NOMO-1 treated with DMSO at 0.1 percent for 48 hours (cell line): ENCODE results near the gene SOS1.

Experiments used
- DNase-seq: peaks from one replicate; lab custom pipeline; 2025; ENCODE audit not compliant: unreplicated experiment; lab: John Stamatoyannopoulos, UW

SOS1 gene

DNA sequence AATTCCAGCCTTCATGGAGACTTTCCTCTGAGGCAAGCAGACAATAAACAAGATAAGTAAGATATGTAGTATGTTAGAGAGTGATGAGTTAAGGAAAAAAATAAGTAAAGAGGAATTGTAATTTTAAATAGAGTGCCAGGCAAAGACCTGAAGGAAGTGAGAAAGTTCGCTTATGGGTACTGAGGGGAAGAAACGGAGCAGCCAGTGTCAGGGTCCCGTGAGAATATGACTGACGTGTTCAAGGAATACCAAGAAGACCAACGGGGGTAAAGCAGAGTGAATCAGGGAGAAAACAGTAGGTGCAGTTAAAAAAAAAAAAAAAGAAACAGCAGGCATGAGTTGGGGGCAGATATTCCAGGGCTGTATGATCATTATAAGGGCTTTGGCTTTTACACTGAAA lies 186.1 kb downstream of the SOS1 start:
- no peak for DNase-seq

DNA sequence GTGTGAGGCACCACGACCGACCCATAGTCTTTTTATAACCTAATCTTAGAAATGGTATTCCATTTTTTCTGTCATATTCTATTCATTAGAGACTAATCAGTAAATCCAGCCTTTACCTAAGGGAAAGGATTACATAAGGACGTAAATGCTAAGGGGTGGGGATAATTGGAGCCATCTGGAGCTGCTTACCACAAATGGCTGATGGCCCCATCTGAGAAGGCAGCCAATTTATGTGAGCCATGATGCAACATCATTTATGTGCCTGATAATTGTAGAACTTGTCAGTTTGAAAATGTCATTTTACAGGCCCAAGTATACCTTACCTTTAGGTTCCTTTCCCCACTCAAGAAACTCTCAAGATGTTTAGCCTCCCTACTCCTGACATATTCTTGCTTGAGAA lies 187.2 kb downstream of the SOS1 start:
- DNase-seq = peak; percentile 76

DNA sequence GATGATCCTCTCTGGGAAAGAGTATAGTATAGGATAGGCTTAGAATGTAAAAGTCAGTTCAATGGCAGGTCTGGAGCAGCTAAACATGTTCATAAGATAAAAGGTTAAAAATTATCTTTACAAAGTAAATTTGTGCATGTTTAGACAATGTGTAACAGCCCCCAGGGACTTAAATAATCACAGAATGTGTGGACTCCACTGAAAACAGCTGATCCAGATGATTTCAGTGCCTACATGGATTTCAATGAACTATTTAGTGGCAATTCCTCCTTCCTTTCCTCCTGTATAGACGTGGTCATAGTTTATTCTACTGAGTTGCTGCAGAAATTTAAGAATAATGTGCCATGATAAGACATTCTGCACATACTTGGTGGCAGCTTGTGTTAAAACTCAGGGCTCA lies 188.3 kb downstream of the SOS1 start:
- no peak for DNase-seq
